ENCODE results near the gene CAMK1D.

Gene CAMK1D

GRCh38 chr10:12880423-12880822 lies 531.1 kb downstream of the CAMK1D start:
- no peak for DNase-seq

GRCh38 chr10:12884851-12885250 lies 535.5 kb downstream of the CAMK1D start:
- DNase-seq, result no peak

Data from activated CD4-positive, alpha-beta T cell treated with anti-CD3 and anti-CD28 coated beads, Interleukin-2, amount 50 U/mL, for 16 hours (primary cell).